GM19035 (cell line): ENCODE data around the gene IRX2.

Source experiments
- ATAC-seq: cut with Tn5 transposase; IDR thresholded peaks from one replicate; pipeline ENCODE4 v1.9.1; 2021; ENCODE audit not compliant: unreplicated experiment

IRX2 gene

GRCh38 chr5:2719332-2719731 is 32.1 kb downstream of the IRX2 start:
- ATAC-seq: no peak

GRCh38 chr5:2718115-2718514 is 33.4 kb downstream of the IRX2 start:
- no peak for ATAC-seq

- no peak for ATAC-seq
Measured at GRCh38 chr5:2715856-2716255, 35.6 kb downstream of the IRX2 start.

- no peak for ATAC-seq
Measured at GRCh38 chr5:2714805-2715204, 36.7 kb downstream of the IRX2 start.

- ATAC-seq: no peak
Measured at GRCh38 chr5:2714026-2714425, 37.5 kb downstream of the IRX2 start.

- ATAC-seq: no peak
Measured at GRCh38 chr5:2711446-2712425, 39.7 kb downstream of the IRX2 start.

GRCh38 chr5:2710910-2711309 is 40.6 kb downstream of the IRX2 start:
- no peak for ATAC-seq

GRCh38 chr5:2709976-2710689 is 41.3 kb downstream of the IRX2 start:
- ATAC-seq: no peak

- no peak for ATAC-seq
Measured at GRCh38 chr5:2708751-2709150, 42.7 kb downstream of the IRX2 start.

GRCh38 chr5:2708132-2708531 is 43.3 kb downstream of the IRX2 start:
- ATAC-seq: no peak

GRCh38 chr5:2705861-2706260 is 45.6 kb downstream of the IRX2 start:
- ATAC-seq: no peak

- ATAC-seq: no peak
Measured at GRCh38 chr5:2704806-2705645, 46.5 kb downstream of the IRX2 start.

- no peak for ATAC-seq
Measured at GRCh38 chr5:2704111-2704510, 47.4 kb downstream of the IRX2 start.

GRCh38 chr5:2703615-2704014 is 47.9 kb downstream of the IRX2 start:
- no peak for ATAC-seq

GRCh38 chr5:2703041-2703440 is 48.4 kb downstream of the IRX2 start:
- no peak for ATAC-seq

- no peak for ATAC-seq
Measured at GRCh38 chr5:2702096-2702879, 49.2 kb downstream of the IRX2 start.

- no peak for ATAC-seq
Measured at GRCh38 chr5:2701592-2701991, 49.9 kb downstream of the IRX2 start.

GRCh38 chr5:2700876-2701275 is 50.6 kb downstream of the IRX2 start:
- no peak for ATAC-seq

- no peak for ATAC-seq
Measured at GRCh38 chr5:2699686-2700085, 51.8 kb downstream of the IRX2 start.

- ATAC-seq: no peak
Measured at GRCh38 chr5:2699231-2699630, 52.2 kb downstream of the IRX2 start.
